KOPT-K1 (cell line): ENCODE data around the gene PLA2G4C.
"Not testable (repeated sequence)": the region's sequence is repeated elsewhere in the genome, so short reads cannot be mapped to it uniquely, and the experiment has no call there.

Experiments used
- H3K27ac ChIP-seq: fragments of 200-600 bp; sonication (generic); 2 replicates; pipeline ENCODE4 v1.5.1; 2016; ENCODE audit warnings: antibody characterized with exemption, mild to moderate bottlenecking, low read depth, low read length; ENCODE audit not compliant: poor library complexity, severe bottlenecking
- H3K36me3 ChIP-seq: fragments of 200-600 bp; sonication (generic); 2 replicates; pipeline ENCODE4 v1.5.1; 2017; ENCODE audit warnings: antibody characterized with exemption, mild to moderate bottlenecking, low read length, moderate library complexity; ENCODE audit not compliant: insufficient read depth
- H3K9me3 ChIP-seq: fragments of 200-600 bp; sonication (generic); 2 replicates; pipeline ENCODE4 v1.5.1; 2017; ENCODE audit warnings: antibody characterized with exemption, low read length, mild to moderate bottlenecking; ENCODE audit not compliant: insufficient read depth, poor library complexity, severe bottlenecking

The PLA2G4C gene

GRCh38 chr19:48090281-48090802 is 20.3 kb downstream of the PLA2G4C start:
- no peaks in the 10 kb centered on the region for H3K36me3 ChIP-seq

GRCh38 chr19:48088991-48089390 is 21.6 kb downstream of the PLA2G4C start:
- H3K36me3 ChIP-seq, H3K27ac ChIP-seq: not testable (repeated sequence)
- H3K9me3 ChIP-seq, result peaks cover 11% of the 10 kb centered on the region

More at GRCh38 chr19:48090281-48090802, 20.3 kb downstream of the PLA2G4C start:
- Histone ChIP-seq H3K9me3 (peaks cover 18% of the 10 kb centered on the region), H3K27ac (no peak overlapping the region)

DNA sequence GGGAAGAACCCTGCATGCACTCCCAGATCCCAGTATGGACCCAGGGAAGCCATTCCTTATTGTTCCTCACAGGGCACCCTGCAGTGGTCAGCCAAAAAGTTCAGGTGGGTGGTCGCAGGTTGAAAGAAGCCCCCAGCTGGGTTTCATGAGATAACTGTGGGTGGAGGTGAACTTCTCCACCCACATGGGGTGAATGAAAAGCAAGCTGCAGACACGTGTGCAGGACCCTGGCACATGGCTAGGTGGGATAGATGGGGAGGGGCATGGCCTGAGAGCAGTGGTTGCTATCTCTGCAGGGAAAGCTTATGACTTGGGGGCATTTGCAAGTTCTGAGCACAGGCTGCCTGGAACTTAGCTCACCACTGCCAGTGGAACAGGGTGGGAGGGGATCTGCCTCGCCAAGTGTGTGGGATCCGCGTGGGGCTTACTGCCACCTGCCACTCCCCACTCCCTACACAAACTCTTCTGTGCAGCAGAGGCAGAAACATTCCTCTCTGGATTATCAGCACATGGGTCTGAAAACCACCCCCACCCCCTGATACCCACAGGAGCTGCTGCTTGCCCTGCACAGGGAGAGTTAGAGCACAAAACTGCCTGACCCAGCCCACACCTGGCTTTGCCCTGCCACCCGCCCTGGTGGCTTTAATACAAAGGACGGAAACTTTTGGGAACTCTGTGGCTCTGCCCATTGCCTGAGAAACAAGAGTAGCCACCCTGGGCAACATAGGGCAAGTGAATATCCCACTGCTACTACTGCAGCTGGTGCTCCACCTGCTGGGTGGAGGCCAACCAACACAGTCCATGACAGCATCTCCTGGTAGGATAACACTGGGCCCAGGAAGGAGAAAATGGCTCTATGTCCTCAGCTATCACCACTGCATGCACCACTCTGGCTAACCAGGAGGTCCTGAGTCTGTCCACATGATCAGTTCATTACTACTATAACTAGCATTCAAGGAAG is 24.4 kb downstream of the PLA2G4C start:
- no peaks in the 10 kb centered on the region for H3K9me3 ChIP-seq
- no peak overlapping the region for H3K27ac ChIP-seq
- H3K36me3 ChIP-seq, result no peaks in the 10 kb centered on the region

- H3K9me3 ChIP-seq, result no peaks in the 10 kb centered on the region
- H3K36me3 ChIP-seq, result no peaks in the 10 kb centered on the region
- no peak overlapping the region for H3K27ac ChIP-seq
Measured at GRCh38 chr19:48085076-48085475, 25.5 kb downstream of the PLA2G4C start.

DNA sequence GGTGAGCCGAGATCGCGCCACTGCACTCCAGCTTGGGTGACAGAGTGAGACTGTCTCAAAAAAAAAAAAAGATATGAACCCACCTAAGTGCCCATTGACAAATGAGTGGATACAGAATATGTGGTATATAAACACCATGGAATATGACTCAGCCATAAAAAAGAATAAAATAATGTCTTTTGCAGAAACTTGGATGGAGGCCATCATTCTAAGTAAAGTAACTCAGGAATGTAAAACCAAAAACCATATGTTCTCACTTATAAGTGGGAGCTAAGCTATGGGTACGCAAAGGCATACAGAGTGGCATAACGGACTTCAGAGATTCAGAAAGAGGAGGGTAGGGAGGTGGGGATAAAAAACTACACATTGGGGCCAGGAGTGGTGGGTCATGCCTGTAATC is 29.5 kb downstream of the PLA2G4C start:
- Histone ChIP-seq H3K27ac (no peak overlapping the region), H3K36me3 (no peaks in the 10 kb centered on the region), H3K9me3 (no peaks in the 10 kb centered on the region)

- not testable (repeated sequence) for H3K27ac ChIP-seq, H3K9me3 ChIP-seq
Measured at GRCh38 chr19:48070177-48070769, 40.3 kb downstream of the PLA2G4C start.

DNA sequence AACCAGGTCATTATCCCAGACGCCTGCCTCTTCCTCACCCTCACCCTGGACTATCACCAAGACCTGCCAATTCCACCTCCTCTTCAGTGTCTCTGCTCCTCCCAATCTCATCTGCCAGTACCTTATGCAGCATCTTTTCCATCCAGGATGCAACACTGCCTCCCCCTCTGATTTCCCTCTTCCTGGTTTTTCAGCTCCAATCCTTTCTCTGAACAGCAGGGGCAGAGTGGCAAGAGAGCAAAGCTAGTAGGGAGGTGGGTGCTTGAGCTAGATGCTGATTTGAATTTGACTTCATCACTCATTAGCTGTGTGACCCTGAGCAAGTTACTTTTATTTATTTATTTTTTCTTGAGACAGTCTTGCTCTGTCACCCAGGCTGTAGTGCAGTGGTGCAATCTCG is 41.2 kb downstream of the PLA2G4C start:
- H3K36me3 ChIP-seq, result no peaks in the 10 kb centered on the region
- H3K9me3 ChIP-seq, result no peaks in the 10 kb centered on the region
- no peak overlapping the region for H3K27ac ChIP-seq

More at GRCh38 chr19:48070177-48070769, 40.3 kb downstream of the PLA2G4C start:
- H3K36me3 ChIP-seq, result not testable (repeated sequence)

DNA sequence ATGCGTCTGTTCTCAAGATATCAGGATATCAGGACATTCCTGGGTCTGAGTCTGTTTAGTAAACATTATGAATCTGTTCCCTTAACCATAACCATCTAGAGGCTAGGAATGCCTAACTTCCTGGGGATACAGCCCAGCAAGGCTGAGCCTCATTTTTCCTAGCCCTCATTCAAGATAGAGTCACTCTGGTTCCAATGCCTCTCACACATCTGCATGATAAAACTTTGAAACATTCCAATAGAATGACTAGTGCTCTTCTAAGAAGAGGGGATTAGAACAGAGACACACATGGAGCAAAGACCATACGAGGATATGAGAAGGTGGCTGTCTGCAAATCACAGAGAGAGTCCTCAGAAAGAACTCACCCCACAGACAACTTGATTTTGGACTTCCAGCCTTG is 46.1 kb downstream of the PLA2G4C start:
- H3K27ac ChIP-seq, result no peak overlapping the region
- no peaks in the 10 kb centered on the region for H3K9me3 ChIP-seq
- H3K36me3 ChIP-seq, result no peaks in the 10 kb centered on the region

DNA sequence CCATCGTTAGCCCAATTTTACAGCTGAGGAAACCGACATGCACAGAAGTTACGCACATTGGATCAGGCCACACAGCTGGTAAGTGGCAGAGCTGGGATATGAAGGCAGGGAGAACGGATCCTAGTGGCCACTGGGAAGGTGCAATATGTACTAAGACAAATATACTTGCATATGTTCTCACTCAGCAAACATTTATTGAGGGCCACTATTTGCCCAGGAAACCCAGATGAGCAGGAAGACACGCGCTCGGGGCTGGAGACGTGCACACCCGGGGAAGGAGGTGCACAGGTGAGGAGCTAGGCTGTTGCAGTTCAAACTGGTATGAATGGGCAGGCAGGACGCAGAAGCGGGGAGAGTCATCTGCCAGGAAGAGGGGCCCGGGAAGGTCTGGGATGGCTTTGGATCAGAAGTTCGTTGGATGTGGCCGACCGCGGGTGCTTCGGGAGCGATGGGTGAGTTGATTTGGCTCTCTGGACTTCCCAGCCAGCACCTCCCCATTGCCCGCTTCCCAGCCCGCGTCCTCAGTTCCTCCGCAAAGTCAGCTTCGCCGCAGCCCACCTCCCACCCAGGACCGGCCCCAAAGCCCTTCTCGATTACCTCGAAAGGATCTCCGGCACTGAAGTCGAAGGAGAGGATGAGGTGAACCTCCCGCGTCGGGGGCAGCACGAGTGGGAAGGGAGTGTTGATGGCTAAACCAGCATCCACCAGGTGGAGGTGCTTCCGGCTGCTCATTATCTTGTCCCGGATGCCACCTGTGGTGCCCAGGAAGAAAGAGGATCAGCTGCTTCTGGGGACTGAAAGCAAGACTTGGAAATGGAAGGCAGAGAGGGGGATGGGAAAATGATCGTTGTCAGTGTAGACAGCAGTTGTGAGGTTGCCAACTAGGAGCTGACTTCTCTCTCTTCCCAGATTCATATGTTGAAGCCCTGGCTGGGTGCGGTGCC is 48.9 kb downstream of the PLA2G4C start:
- Histone ChIP-seq H3K36me3 (no peaks in the 10 kb centered on the region), H3K27ac (no peak overlapping the region), H3K9me3 (no peaks in the 10 kb centered on the region)

DNA sequence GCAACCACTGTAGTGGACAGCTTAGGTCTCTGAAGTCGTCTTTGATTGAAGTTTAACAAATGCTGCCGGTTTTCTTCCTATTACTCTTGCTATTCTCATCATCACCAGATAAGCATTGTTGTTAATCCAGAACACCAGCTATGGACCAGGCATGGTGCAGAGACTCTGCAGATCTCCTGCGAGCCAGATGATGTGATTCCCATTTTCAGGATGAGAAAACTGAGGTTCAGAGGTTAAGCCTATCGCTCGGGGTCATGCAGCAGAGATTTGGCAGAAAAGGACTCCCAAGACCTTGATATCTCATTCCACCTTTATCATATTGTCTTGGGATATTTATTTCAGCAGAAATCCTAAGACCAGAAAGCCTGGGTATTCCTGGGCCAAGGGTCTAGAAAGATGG is 50.2 kb downstream of the PLA2G4C start:
- Histone ChIP-seq H3K36me3 (no peaks in the 10 kb centered on the region), H3K27ac (no peak overlapping the region), H3K9me3 (no peaks in the 10 kb centered on the region)

DNA sequence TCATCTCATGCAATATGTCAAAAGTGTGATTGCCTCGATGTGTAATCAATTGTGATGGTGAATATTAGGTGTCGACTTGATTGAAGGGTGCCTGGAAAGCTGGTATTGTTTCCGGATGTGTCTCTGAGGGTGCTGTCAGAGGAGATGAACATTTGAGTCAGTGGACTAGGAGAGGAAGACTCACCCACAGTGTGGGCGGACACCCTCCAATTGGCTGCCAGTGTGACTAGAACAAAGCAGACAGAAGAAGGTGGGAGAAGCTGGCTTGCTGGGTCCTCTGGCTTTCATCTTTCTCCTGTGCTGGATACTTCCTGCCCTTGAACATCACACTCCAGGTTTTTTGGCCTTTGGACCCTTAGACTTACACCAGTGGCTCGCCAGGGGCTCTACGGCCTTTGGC is 51.3 kb downstream of the PLA2G4C start:
- H3K36me3 ChIP-seq, result no peaks in the 10 kb centered on the region
- H3K27ac ChIP-seq, result no peak overlapping the region
- H3K9me3 ChIP-seq, result no peaks in the 10 kb centered on the region

GRCh38 chr19:48053856-48054255 is 56.8 kb downstream of the PLA2G4C start:
- H3K36me3 ChIP-seq, result no peaks in the 10 kb centered on the region
- no peak overlapping the region for H3K27ac ChIP-seq
- no peaks in the 10 kb centered on the region for H3K9me3 ChIP-seq

DNA sequence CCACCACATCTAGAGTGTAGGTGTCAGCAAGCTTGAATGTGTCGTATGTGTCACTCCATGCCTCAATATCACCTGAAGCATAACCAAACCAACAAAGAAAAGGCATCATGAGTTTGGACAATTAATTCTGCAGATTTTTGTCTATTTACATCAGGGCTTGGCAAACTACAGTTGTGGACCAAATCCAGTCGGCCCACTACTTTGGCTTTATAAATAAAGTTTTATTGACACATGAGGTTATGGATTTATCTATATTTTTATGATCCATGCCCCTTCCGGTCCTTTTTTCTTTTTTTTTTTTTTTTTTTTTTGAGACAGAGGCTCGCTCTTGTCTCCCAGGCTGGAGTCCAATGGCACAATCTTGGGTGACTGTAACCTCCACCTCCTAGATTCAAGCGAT is 57.5 kb downstream of the PLA2G4C start:
- Histone ChIP-seq H3K27ac (no peak overlapping the region), H3K36me3 (no peaks in the 10 kb centered on the region), H3K9me3 (no peaks in the 10 kb centered on the region)

GRCh38 chr19:48051335-48052033 is 59.1 kb downstream of the PLA2G4C start:
- Histone ChIP-seq H3K36me3 (no peaks in the 10 kb centered on the region), H3K9me3 (no peaks in the 10 kb centered on the region), H3K27ac (no peak overlapping the region)
